Inflammatory macrophage (primary cell): ENCODE results near the gene ODAD2.
"Not testable (repeated sequence)": the region's sequence is repeated elsewhere in the genome, so short reads cannot be mapped to it uniquely, and the experiment has no call there.

Experiments
- DNase-seq, 2 donors: peaks; one replicate each; pipeline ENCODE4 v3.0.0-alpha.2; 2020 to 2022

The ODAD2 gene

GRCh38 chr10:27958383-27958782, 40.5 kb downstream of the ODAD2 start:
- not testable (repeated sequence) for DNase-seq

DNA sequence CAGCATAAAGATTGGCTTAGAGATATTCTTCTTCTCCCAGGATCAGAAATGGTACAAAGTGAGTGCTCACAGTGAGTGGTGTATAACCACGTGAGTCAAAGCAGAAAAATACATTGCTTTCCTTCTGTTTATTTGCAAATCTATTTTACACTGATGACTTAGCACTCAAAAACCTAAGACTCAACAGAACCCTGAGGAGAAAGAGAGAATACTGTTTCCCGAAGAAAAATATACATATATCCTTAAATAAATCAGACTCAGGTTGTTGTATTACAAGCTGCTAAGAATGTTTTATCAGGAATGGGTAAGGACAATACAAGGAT, 48.7 kb downstream of the ODAD2 start:
- DNase-seq, result no peak

DNA sequence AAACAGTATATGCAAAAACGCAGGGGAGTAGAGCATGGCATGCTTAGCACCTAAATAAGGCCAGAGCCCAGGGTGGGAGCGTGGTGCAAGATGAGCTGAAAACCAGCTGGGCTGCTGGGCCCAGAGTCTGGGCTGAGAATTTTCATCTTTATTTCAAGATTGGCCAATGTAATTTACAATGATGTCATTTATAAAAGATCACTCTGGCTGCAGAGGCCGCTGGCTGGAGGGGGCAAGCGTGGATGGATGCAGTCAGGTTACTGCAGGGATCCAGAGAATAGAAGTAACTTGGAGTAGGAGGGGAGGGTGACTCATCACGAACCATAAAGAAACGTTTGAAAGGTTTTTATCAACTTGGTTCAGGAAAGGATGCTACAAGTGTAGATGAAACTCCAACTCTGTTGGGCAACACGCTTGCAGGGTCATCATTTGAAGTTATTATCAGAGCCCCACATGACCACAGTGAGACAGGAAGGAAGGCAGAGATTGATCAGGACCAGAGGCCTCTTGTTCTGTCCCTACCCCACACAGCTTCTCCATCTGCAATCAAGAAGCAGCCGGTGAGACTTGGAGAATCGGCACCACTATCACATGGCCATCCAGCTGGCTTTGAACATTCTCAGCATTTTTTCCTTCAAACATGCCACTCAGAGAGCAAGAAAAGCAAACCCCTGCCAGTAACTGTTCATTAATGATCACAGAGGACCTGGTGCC, 49.2 kb downstream of the ODAD2 start:
- DNase-seq, result no peak

DNA sequence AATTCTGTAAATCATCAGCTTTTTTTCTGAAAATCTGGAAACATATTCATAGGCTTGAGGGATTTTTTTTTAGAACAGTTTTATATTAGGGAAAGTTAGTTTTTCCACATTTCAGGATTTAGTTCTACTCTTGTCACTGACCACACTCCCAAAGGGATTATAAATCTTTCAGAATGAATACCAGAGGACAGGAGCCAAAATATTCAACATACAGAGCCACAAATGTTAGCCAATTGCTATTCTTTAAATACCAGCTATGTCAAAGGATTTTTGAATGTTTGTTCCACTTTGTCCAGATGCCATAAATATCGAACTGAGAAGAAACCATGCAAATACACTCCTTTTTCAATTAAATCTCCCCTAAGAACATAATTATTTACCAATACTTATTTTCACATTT, 50.7 kb downstream of the ODAD2 start:
- DNase-seq, result no peak

GRCh38 chr10:27947540-27947939, 51.3 kb downstream of the ODAD2 start:
- DNase-seq, result no peak

DNA sequence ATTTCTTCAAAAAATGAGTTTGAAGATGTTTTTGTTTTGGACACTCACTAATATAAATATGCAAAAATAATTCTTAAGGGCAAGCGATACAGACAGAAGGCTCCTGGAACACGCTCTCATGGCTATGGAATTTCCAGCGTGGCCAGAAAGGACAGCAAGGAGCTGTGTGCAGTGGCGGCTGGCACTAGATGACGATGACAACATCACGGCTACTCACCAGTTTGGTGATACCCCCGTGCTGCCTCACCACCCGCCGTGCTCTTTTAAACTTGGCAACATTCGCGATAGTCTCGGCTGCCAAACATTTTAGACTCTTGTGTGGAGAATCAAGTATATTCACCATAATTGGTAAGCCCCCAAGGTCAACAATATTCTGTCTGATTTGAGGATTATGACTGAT, 54.9 kb downstream of the ODAD2 start:
- no peak for DNase-seq

- no peak for DNase-seq
These were observed 84.0 kb downstream of the ODAD2 start for GRCh38 chr10:27914888-27915287.

DNA sequence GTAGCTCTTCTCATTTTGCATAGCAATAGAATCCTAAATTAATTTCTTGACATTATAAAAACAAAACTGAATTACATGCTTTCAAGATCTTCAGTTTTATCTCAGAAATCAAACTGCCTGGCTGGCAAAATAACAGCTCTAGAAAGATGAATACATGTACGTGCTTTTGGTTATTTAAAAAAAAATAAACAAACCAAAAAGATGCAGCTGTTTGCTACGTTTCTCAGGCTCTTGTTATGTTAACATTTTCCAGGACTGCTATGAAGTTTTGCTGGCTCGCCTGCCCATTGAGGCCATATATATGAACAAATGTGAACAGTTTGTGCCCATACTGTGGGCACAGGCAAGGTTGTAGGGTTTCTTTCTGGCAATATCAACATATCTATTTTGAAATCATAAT, 86.6 kb downstream of the ODAD2 start:
- no peak for DNase-seq

- DNase-seq, result no peak
These were observed 87.3 kb downstream of the ODAD2 start for GRCh38 chr10:27911539-27911938.

GRCh38 chr10:27911011-27911410, 87.9 kb downstream of the ODAD2 start:
- DNase-seq, result no peak

DNA sequence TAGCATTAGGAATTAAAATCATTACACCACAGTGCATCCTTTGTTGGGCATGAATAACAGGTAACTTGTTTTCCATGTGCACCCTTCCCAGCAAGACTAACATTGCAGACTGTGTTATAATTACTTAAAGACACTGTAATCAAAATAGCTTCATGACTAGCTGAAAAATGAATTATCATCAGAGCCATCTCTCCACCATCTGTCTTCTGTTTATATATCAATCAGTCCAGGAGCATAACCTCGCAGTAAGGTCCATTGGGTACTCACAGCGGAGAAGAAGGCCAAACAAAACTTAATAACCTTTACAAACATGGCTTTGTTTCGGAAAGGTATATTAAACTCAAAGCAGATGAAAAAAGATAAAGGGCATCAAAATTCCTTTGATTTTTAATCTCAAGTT, 90.6 kb downstream of the ODAD2 start:
- no peak for DNase-seq

DNA sequence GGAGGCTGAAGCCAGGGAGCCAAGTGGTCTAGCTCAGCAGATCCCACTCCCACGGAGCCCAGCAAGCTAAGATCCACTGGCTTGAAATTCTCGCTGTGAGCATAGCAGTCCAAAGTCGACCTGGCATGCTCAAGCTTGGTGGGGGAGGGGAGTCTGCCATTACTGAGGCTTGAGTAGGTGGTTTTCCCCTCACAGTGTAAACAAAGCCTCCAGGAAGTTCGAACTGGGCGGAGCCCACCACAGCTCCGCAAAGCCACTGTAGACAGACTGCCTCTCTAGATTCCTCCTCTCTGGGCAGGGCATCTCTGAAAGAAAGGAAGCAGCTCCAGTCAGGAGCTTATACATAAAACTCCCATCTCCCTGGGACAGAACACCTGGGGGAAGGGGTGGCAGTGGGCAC, 99.4 kb downstream of the ODAD2 start:
- not testable (repeated sequence) for DNase-seq

DNA sequence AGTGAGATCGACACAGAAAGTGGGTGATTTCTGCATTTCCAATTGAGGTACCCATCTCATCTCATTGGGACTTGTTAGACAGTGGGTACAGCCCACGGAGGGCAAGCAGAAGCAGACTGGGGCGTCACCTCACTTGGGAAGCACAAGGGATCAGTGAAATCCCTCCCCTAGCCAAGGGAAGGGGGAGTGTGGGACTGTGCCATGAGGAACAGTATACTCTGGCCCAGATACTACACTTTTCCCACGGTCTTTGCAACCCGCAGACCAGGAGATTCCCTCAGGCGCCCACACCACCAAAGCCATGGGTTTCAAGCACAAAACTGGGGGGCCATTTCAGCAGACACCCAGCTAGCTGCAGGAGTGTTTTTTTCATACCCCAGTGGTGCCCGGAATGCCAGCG, 99.8 kb downstream of the ODAD2 start:
- DNase-seq, result no peak

GRCh38 chr10:27893358-27893954, 105.4 kb downstream of the ODAD2 start:
- DNase-seq, result no peak

GRCh38 chr10:27890971-27891370, 107.9 kb downstream of the ODAD2 start:
- DNase-seq, result no peak

- no peak for DNase-seq
These were observed 109.4 kb downstream of the ODAD2 start for GRCh38 chr10:27889518-27889917.

- DNase-seq, result no peak
These were observed 114.7 kb downstream of the ODAD2 start for GRCh38 chr10:27884185-27884641.

DNA sequence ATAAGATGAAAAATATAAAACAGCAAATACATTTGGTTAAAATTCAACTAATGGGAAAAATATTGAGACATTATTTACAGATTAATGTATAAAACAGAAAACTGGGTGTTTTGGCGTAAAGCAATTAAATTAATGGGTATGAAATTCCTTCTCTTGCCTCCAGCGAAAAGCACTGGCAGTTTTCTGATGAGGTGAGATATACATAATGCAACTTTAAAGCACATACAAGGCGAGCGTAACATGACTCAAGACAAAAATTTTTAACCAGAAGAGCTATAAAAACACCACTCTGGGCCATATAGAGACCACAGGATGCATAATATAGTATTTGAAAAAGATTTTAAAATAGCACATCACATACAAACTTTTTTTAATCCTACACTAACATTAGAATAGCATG, 120.6 kb downstream of the ODAD2 start:
- DNase-seq, result no peak

DNA sequence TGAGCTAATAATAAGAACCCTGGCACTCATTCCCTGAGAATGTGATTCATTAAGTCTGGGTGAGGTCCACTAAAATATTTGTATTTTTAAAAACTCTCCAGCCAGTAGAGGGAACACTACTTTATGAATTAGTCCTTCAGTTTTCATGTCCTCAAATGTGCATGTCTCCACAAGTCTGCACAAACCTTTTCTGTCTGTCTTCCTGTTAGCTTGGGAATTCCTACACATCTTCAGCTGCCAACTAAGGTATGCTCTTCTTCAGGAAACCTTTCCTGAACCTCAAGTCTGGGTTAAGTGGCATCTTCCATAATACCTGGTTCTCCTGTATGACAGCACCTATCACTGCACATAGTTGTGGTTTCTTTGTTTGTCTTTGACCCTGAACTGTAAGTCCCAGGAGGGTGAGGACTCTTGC, 133.7 kb downstream of the ODAD2 start:
- no peak for DNase-seq

DNA sequence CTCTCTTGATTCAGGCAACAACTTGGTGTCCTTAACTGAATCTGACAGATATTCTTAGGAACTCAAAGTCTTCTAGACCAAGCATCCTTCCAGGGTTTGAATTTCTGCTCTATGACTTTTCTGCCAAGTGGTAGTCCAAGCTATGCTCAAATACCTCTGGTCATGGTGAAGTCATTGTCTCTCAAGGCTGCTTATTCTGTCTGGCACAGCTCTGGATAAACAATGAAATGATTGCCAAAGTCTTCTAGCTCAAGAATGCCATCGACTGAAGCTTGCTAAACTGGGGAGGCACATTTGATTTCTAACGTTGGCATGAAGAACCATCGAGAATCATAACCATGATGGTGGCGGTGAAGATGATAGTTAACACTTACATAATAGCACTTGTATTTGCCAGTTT, 137.1 kb downstream of the ODAD2 start:
- no peak for DNase-seq

GRCh38 chr10:27857616-27858015, 141.3 kb downstream of the ODAD2 start:
- no peak for DNase-seq

DNA sequence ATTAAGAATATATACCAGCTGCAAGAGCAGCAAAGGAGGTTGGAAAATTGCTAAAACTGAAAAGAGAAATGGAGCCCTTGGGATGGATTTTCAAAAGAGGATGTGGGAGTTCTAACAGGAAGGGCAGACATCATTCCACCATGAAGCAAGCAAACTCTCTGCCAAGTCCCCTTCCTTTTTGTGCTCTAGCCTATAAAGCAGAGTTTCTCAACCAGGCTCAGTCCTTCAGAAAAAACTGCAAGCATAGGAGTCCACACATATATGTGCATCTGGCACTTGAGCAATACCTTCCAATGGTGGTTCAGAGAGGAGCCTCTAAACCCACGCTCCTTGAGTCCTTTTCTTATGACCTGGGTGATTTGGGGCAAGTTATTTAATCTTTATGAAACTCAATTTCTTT, 154.7 kb downstream of the ODAD2 start:
- peak; percentile 92 for DNase-seq

DNA sequence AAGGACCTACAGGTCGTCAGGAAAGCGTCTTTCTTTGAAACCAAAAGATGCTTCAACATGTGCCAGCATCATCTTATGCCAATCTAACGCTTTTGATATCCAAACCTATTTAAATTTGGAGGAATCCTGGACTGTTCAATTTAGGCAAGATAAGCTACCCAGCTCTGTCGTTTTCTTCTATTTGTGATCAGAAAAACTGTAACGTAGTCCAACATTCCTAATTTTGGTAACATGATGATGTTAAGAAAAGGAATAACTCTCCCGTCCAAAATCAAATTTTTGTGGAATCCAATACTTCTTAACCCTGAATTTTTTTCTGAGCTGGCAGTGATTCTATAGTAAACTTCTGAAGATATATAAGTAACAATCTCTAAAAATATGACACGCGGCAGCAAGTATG, 160.0 kb downstream of the ODAD2 start:
- no peak for DNase-seq

- no peak for DNase-seq
These were observed 160.5 kb downstream of the ODAD2 start for GRCh38 chr10:27838361-27838760.

GRCh38 chr10:27834476-27834875, 164.4 kb downstream of the ODAD2 start:
- DNase-seq, result no peak
